Lower leg skin (tissue), 4 donors: ENCODE results near the gene ZSCAN21. TPM values are rescaled to one million over a fixed set of nuclear protein-coding genes. Genes with fewer than 3 reads are reported as not detected.

Experiments used
- DNase-seq, 2 donors: peaks; one replicate each; pipeline ENCODE4 v3.0.0-alpha.2; 2019; ENCODE audit warnings: low spot score in 2 of 2
- H3K4me3 ChIP-seq: fragments of 200-600 bp; sonication (generic); 2 replicates; pipeline ENCODE4 v1.5.1; 2017; ENCODE audit warnings: mild to moderate bottlenecking, low read depth; ENCODE audit not compliant: poor library complexity, severe bottlenecking
- CTCF ChIP-seq, 3 donors: fragments of 450-650 bp; IDR thresholded peaks; one replicate each; pipeline ENCODE4 v1.5.1; 2016; ENCODE audit warnings: antibody characterized with exemption in 3 of 3, mild to moderate bottlenecking in 3 of 3, moderate library complexity in 2 of 3
- POLR2A ChIP-seq, 2 donors: fragments of 450-650 bp; IDR thresholded peaks; one replicate each; pipeline ENCODE4 v1.6.1; 2016 to 2017; ENCODE audit warnings: antibody characterized with exemption in 2 of 2, mild to moderate bottlenecking in 1 of 2, moderate library complexity in 1 of 2
- WGBS, 2 donors: methylation state at CpG; one replicate each; pipeline ENCODE4 v1.1.5; 2018; 5-methylcytosine and 5-hydroxymethylcytosine counted together
- intact Hi-C: fragments of 100-400 bp; cut with DNase I; formaldehyde crosslinking; loops from one replicate; pipeline ENCODE4 v1.15.0; 2023; ENCODE audit warnings: low total_unique reads
- total RNA-seq, 4 donors: library from RNA; depleted of rRNA; stranded (reverse); fragments of >200 nt; gene quantifications; one replicate each; pipeline ENCODE4 v1.1.0, GENCODE V29; 2016

Gene ZSCAN21
- total RNA-seq, 4 donors from 2014 or later: 13.2 to 25.5 (median 21.4) TPM

GRCh38 chr7:100088621-100089457 lies 39.3 kb downstream of the ZSCAN21 start, which contains the start of gene COPS6:
Gene COPS6 (plus strand): TSS chr7:100088969. CDS start chr7:100088991, 22 bp downstream.
- intact Hi-C loops: no loop called here
- TF ChIP-seq POLR2A (IDR thresholded peaks at IDR 0.05): peak in 1 of 2 donors; percentile 8
- TF ChIP-seq CTCF (IDR thresholded peaks at IDR 0.05): no peak
- peak; percentile 72 to 97 for DNase-seq
- H3K4me3 ChIP-seq: peak within 1 kb of the TSS; percentile 42
- WGBS, 2 donors: 0% methylated on average over 38 to 62 of the region's 68 CpGs

DNA sequence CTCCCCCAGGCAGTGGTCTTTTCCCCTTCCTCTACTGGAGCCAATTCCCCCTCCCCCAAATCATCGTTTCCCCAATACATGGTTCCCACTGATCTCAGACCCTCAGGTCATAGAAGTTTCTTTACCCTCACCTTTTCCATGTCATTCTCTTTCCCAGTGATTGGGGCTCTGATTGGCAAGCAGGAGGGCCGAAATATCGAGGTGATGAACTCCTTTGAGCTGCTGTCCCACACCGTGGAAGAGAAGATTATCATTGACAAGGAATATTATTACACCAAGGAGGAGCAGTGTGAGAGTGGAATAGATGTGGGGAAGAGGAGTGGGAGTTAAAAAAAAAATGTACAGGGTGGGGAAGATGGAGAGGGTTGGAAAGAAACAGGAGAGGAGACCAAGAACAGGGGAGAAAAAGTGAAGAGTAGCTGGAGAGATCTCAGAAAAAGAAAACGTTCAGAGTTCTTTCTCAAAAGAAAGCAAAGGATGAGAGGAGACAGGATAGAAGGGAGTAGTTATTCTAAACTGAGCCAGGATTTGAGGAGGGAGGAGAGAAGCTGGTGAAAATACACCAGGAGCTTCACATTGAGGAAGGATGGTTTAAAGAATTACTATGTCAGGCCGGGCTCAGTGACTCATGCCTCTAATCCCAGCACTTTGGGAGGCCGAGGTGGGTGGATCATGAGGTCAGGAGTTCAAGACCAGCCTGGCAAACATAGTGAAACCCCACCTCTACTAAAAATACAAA lies 40.1 kb downstream of the ZSCAN21 start:
- TF ChIP-seq CTCF (IDR thresholded peaks at IDR 0.05) (no peak), POLR2A (IDR thresholded peaks at IDR 0.05) (no peak)
- intact Hi-C loops: no loop called here
- WGBS, 2 donors: 19 to 24% methylated on average over 7 of the region's 7 CpGs
- peak overlapping the region; percentile 42 for H3K4me3 ChIP-seq
- DNase-seq: no peak

DNA sequence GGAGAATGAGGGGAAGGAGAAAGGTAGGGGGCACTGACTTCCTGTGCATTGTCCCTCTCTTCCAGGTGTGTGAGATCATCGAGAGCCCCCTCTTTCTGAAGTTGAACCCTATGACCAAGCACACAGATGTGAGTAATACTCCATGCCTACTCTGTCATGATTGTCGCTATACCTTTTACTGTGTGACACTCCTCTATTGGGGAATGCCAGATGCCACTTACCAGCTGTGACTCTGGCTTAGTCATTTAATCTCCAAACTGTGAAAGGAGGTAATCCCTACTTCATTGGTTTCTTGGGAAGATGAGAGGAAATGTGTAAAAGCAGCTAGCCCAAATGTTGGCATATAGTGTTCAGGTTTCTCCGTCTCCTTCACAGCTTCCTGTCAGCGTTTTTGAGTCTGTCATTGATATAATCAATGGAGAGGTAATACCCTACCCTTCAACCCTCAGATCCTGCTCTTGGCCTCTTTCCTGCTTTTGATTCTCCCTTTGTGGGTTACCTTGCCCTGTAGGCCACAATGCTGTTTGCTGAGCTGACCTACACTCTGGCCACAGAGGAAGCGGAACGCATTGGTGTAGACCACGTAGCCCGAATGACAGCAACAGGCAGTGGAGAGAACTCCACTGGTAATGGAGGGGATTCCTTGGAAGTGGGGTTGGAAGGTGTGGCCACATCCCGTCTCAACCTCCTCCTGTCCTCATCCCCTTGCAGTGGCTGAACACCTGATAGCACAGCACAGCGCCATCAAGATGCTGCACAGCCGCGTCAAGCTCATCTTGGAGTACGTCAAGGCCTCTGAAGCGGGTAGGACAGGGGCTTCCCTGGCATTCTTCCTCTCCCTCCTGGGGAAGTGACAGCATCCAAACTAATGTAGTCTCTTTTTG lies 41.2 kb downstream of the ZSCAN21 start:
- DNase-seq: no peak
- WGBS, 2 donors: 89 to 91% methylated on average over 14 of the region's 14 CpGs
- no peak overlapping the region for H3K4me3 ChIP-seq
- TF ChIP-seq POLR2A (IDR thresholded peaks at IDR 0.05) (no peak), CTCF (IDR thresholded peaks at IDR 0.05) (no peak)
- intact Hi-C loops: no loop called here

- H3K4me3 ChIP-seq: no peak overlapping the region
- intact Hi-C loops: no loop called here
- no peak for TF ChIP-seq CTCF (IDR thresholded peaks at IDR 0.05)
- TF ChIP-seq POLR2A (IDR thresholded peaks at IDR 0.05): no peak
- DNase-seq: no peak
- 61 to 64% methylated on average over 19 of the region's 19 CpGs for WGBS, 2 donors
Measured at GRCh38 chr7:100091411-100092181, 42.0 kb downstream of the ZSCAN21 start.

DNA sequence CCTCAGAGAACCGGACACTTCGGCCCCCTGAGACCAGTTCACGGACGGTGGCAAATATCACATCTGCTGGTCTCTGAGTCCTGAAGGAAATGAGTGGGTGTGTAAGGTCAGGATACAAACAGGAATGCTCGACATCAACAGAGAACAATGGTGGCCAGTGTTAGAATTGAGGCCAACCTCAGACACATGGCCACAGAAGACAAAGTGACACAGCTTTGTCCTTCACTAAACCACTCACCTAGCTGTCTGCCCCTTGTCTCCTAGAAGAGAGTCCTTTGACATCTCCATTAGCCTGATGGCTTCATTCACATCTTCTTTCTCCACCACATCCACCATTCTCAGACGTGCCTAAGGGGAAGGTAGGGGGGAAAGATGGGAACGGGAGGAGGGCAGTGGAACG lies 43.5 kb downstream of the ZSCAN21 start:
- no peak for TF ChIP-seq CTCF (IDR thresholded peaks at IDR 0.05)
- TF ChIP-seq POLR2A (IDR thresholded peaks at IDR 0.05): no peak
- intact Hi-C loops: no loop called here
- no peak for DNase-seq
- 59 to 61% methylated on average over 8 of the region's 8 CpGs for WGBS, 2 donors
- no peak overlapping the region for H3K4me3 ChIP-seq
